ENCODE measurements around the gene NPC1L1.

NPC1L1 gene

DNA sequence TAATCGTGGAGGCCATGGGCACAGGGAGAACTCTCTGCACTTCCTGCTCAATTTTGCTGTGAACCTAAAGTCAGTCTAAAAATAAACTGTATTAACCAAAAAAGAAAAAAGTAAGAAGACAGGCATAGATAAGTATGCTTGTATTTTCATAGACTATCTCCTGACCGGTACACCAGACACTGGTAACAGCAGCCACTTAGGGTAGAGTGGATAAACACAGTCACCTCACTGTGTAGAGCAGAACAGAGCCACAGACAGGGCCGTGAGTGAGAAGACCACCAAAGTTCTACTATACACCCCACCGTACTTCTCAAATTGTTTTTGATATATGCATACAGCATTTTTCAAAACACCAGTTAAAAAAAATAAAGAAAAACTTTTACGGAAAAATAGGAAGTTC is 75.6 kb downstream of the NPC1L1 start:
- peaks cover 20% of the 10 kb centered on the region; the same call in 1 of the 2 replicates for H3K79me2 ChIP-seq (ENCODE audit: insufficient read depth, low read length)
- H3K9me3 ChIP-seq (ENCODE audit: low read length) = no peaks in the 10 kb centered on the region
- no peak overlapping the region for H2AFZ ChIP-seq (ENCODE audit: low read length)
- no peaks in the 10 kb centered on the region for H4K20me1 ChIP-seq (ENCODE audit: insufficient read depth, low read length)
- no peaks in the 10 kb centered on the region for H3K9me2 ChIP-seq (ENCODE audit: low read depth, low read length)
- peaks cover 41% of the 10 kb centered on the region for H3K4me1 ChIP-seq (ENCODE audit: insufficient read depth, low read length, severe bottlenecking)
- H3K27me3 ChIP-seq (ENCODE audit: insufficient read depth, low read length) = no peaks in the 10 kb centered on the region
- no peak overlapping the region; the same call in 1 of the 2 replicates for H3K4me2 ChIP-seq (ENCODE audit: low read length)
- no peak overlapping the region for H3K9ac ChIP-seq (ENCODE audit: low read length)
- no peak for TF ChIP-seq EZH2 (IDR thresholded peaks at IDR 0.05; ENCODE audit: borderline replicate concordance, low read length)
- TF ChIP-seq, protein P1, sequence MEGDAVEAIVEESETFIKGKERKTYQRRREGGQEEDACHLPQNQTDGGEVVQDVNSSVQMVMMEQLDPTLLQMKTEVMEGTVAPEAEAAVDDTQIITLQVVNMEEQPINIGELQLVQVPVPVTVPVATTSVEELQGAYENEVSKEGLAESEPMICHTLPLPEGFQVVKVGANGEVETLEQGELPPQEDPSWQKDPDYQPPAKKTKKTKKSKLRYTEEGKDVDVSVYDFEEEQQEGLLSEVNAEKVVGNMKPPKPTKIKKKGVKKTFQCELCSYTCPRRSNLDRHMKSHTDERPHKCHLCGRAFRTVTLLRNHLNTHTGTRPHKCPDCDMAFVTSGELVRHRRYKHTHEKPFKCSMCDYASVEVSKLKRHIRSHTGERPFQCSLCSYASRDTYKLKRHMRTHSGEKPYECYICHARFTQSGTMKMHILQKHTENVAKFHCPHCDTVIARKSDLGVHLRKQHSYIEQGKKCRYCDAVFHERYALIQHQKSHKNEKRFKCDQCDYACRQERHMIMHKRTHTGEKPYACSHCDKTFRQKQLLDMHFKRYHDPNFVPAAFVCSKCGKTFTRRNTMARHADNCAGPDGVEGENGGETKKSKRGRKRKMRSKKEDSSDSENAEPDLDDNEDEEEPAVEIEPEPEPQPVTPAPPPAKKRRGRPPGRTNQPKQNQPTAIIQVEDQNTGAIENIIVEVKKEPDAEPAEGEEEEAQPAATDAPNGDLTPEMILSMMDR (IDR thresholded peaks at IDR 0.05; ENCODE audit: low read length) = no peak
- H3K36me3 ChIP-seq (ENCODE audit: insufficient read depth, low read length) = peaks cover 59% of the 10 kb centered on the region
- no peaks in the 10 kb centered on the region for H3F3A ChIP-seq (ENCODE audit: insufficient read depth, low read length)
- H3K4me3 ChIP-seq (ENCODE audit: low read depth, low read length, poor library complexity, severe bottlenecking) = no peak overlapping the region
- H3K27ac ChIP-seq (ENCODE audit: low read depth, low read length, poor library complexity, severe bottlenecking) = peak overlapping the region; percentile 22

DNA sequence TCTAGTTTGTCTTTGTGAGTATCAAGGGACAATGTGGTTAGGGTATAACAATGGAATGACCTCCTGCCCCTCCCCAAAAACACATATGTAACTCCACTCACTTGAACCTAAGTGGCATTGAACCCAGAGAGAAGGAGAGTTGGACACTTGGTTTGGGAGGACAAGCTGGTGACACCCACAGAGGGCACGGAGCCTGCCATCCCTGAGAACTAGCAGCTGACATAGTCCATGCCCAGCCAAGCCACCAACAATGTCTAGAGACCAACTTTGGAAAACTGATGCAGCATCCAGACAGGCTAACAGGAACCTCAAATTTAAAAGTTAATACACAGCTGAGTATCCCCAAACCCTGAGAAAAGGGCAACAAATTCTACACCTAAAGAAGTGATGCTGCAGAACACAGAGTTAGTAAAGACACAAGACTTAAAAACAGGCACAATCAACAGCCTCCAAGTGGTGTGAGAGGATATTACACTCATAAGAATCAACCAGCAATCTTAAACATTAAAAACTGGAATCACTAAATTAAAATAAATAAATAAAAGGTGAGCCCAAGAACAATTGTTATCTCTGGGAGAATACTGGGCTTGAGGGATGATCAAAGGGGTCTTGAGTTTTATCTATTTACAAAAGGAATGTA is 77.8 kb downstream of the NPC1L1 start:
- H3K9me2 ChIP-seq (ENCODE audit: low read depth, low read length) = no peaks in the 10 kb centered on the region
- no peaks in the 10 kb centered on the region for H4K20me1 ChIP-seq (ENCODE audit: insufficient read depth, low read length)
- peaks cover 52% of the 10 kb centered on the region for H3K4me1 ChIP-seq (ENCODE audit: insufficient read depth, low read length, severe bottlenecking)
- no peak overlapping the region for H3K9ac ChIP-seq (ENCODE audit: low read length)
- H2AFZ ChIP-seq (ENCODE audit: low read length) = no peak overlapping the region
- no peaks in the 10 kb centered on the region for H3F3A ChIP-seq (ENCODE audit: insufficient read depth, low read length)
- TF ChIP-seq, protein P1 (IDR thresholded peaks at IDR 0.05; ENCODE audit: low read length) = peak; percentile 49; the same call in 1 of the 2 replicates
- TF ChIP-seq EZH2 (IDR thresholded peaks at IDR 0.05; ENCODE audit: borderline replicate concordance, low read length) = no peak
- H3K4me2 ChIP-seq (ENCODE audit: low read length) = no peak overlapping the region
- H3K27ac ChIP-seq (ENCODE audit: low read depth, low read length, poor library complexity, severe bottlenecking) = no peak overlapping the region
- no peaks in the 10 kb centered on the region for H3K27me3 ChIP-seq (ENCODE audit: insufficient read depth, low read length)
- H3K79me2 ChIP-seq (ENCODE audit: insufficient read depth, low read length) = peaks cover 22% of the 10 kb centered on the region
- H3K9me3 ChIP-seq (ENCODE audit: low read length) = no peaks in the 10 kb centered on the region
- no peak overlapping the region for H3K4me3 ChIP-seq (ENCODE audit: low read depth, low read length, poor library complexity, severe bottlenecking)
- peaks cover 61% of the 10 kb centered on the region for H3K36me3 ChIP-seq (ENCODE audit: insufficient read depth, low read length)

All from OCI-LY1 (cell line).